Smooth muscle cell (in vitro differentiated cells): ENCODE results near the gene BSN. TPM values are rescaled to one million over a fixed set of nuclear protein-coding genes. Genes with fewer than 3 reads are reported as not detected.

ENCODE experiments used
- DNase-seq: peaks from one replicate; lab custom pipeline; 2025; ENCODE audit not compliant: unreplicated experiment; lab: John Stamatoyannopoulos, UW
- H2AFZ ChIP-seq: fragments of 200-600 bp; sonication (generic); 2 replicates; pipeline ENCODE4 v1.6.0; 2016; ENCODE audit warnings: antibody characterized with exemption, low read depth, mild to moderate bottlenecking
- H3F3A ChIP-seq: fragments of 200-600 bp; sonication (generic); 2 replicates; pipeline ENCODE4 v1.6.0; 2017; ENCODE audit warnings: antibody characterized with exemption, low read depth
- H3K27ac ChIP-seq: fragments of 200-600 bp; sonication (generic); 2 replicates; pipeline ENCODE4 v1.5.1; 2016; ENCODE audit warnings: low read depth, mild to moderate bottlenecking
- H3K27me3 ChIP-seq: fragments of 200-600 bp; sonication (generic); 2 replicates; pipeline ENCODE4 v1.6.1; 2016; ENCODE audit warnings: low read depth, mild to moderate bottlenecking
- H3K36me3 ChIP-seq: fragments of 200-600 bp; sonication (generic); 2 replicates; pipeline ENCODE4 v1.5.1; 2016; ENCODE audit warnings: low read depth
- H3K4me1 ChIP-seq: fragments of 200-600 bp; sonication (generic); 2 replicates; pipeline ENCODE4 v1.5.1; 2016; ENCODE audit warnings: low read depth
- H3K4me2 ChIP-seq: fragments of 200-600 bp; sonication (generic); 2 replicates; pipeline ENCODE4 v1.6.0; 2016; ENCODE audit warnings: mild to moderate bottlenecking
- H3K4me3 ChIP-seq: fragments of 200-600 bp; sonication (generic); 2 replicates; pipeline ENCODE4 v1.5.1; 2016; ENCODE audit warnings: mild to moderate bottlenecking
- H3K79me2 ChIP-seq: fragments of 200-600 bp; sonication (generic); 2 replicates; pipeline ENCODE4 v1.6.0; 2016; ENCODE audit warnings: low read depth, mild to moderate bottlenecking
- H3K9ac ChIP-seq: fragments of 200-600 bp; sonication (generic); 2 replicates; pipeline ENCODE4 v1.6.0; 2016; ENCODE audit warnings: low read depth
- H3K9me3 ChIP-seq: fragments of 200-600 bp; sonication (generic); replicated peaks from 2 replicates; pipeline ENCODE4 v1.5.1; 2016; ENCODE audit warnings: low read depth
- H4K20me1 ChIP-seq: fragments of 200-600 bp; sonication (generic); 2 replicates; pipeline ENCODE4 v1.6.0; 2016; ENCODE audit warnings: low read depth
- CTCF ChIP-seq: fragments of 200-600 bp; sonication (generic); IDR thresholded peaks from 2 replicates; pipeline ENCODE4 v1.5.1; 2017; ENCODE audit warnings: borderline replicate concordance, mild to moderate bottlenecking, antibody characterized with exemption; ENCODE audit not compliant: insufficient read depth, poor library complexity, severe bottlenecking
- WGBS: methylation state at CpG from one replicate; pipeline ENCODE4 v1.1.7; 2016; ENCODE audit warnings: low lambda C conversion rate; 5-methylcytosine and 5-hydroxymethylcytosine counted together
- polyA plus RNA-seq: library from polyadenylated mRNA; unstranded; fragments of >200 nt; fragmentation: Nextera tagmentation; extraction: Ambion mirVana; gene quantifications from 2 replicates; pipeline ENCODE4 v1.2.1, GENCODE V29; 2016
- total RNA-seq: library from RNA; depleted of rRNA; stranded (reverse); fragments of >200 nt; gene quantifications from 2 replicates; pipeline ENCODE4 v1.2.3, GENCODE V29; 2014

BSN gene
- total and polyA plus RNA-seq, 2 experiments from 2014 or later = under 0.01 to 0.07 TPM

- Histone ChIP-seq H4K20me1 (no peaks in the 10 kb centered on the region), H3K36me3 (no peaks in the 10 kb centered on the region), H3K27ac (no peak overlapping the region), H3K27me3 (no peaks in the 10 kb centered on the region), H3K9me3 (no peaks in the 10 kb centered on the region), H3K9ac (no peak overlapping the region), H2AFZ (no peak overlapping the region), H3K4me1 (no peaks in the 10 kb centered on the region), H3K79me2 (no peaks in the 10 kb centered on the region), H3K4me3 (no peak overlapping the region), H3F3A (no peaks in the 10 kb centered on the region), H3K4me2 (no peak overlapping the region)
- 91% methylated on average over 5 of the region's 5 CpGs for WGBS
- DNase-seq = no peak
- TF ChIP-seq CTCF = no peak
Observed at GRCh38 chr3:49627634-49628033, 73.4 kb downstream of the BSN start.

- Histone ChIP-seq H3K27me3 (no peaks in the 10 kb centered on the region), H3K9me3 (no peaks in the 10 kb centered on the region), H4K20me1 (no peaks in the 10 kb centered on the region), H3K4me1 (no peaks in the 10 kb centered on the region), H3K36me3 (no peaks in the 10 kb centered on the region), H3F3A (no peaks in the 10 kb centered on the region), H3K4me2 (no peak overlapping the region), H3K79me2 (no peaks in the 10 kb centered on the region), H3K4me3 (no peak overlapping the region), H2AFZ (no peak overlapping the region), H3K27ac (no peak overlapping the region), H3K9ac (no peak overlapping the region)
- TF ChIP-seq CTCF = no peak
- WGBS = 92% methylated on average over 2 of the region's 2 CpGs
- DNase-seq = no peak
Observed at GRCh38 chr3:49628249-49628648, 74.0 kb downstream of the BSN start.

GRCh38 chr3:49629451-49629850 is 75.2 kb downstream of the BSN start:
- H3K9ac ChIP-seq = no peak overlapping the region
- no peak overlapping the region for H3K4me3 ChIP-seq
- H4K20me1 ChIP-seq = no peaks in the 10 kb centered on the region
- H3K36me3 ChIP-seq = no peaks in the 10 kb centered on the region
- DNase-seq = no peak
- 78% methylated on average over 4 of the region's 4 CpGs for WGBS
- H3K27ac ChIP-seq = no peak overlapping the region
- H3F3A ChIP-seq = no peaks in the 10 kb centered on the region
- no peaks in the 10 kb centered on the region for H3K4me1 ChIP-seq
- no peak for TF ChIP-seq CTCF
- H3K79me2 ChIP-seq = no peaks in the 10 kb centered on the region
- H3K9me3 ChIP-seq = no peaks in the 10 kb centered on the region
- no peaks in the 10 kb centered on the region for H3K27me3 ChIP-seq
- H2AFZ ChIP-seq = no peak overlapping the region
- no peak overlapping the region for H3K4me2 ChIP-seq

- WGBS = 79% methylated on average over 6 of the region's 6 CpGs
- H3K9ac ChIP-seq = no peak overlapping the region
- no peak overlapping the region for H3K4me2 ChIP-seq
- no peak overlapping the region for H3K4me3 ChIP-seq
- no peaks in the 10 kb centered on the region for H3K27me3 ChIP-seq
- H3K27ac ChIP-seq = no peak overlapping the region
- no peaks in the 10 kb centered on the region for H3K9me3 ChIP-seq
- H3K79me2 ChIP-seq = no peaks in the 10 kb centered on the region
- no peak for TF ChIP-seq CTCF
- no peaks in the 10 kb centered on the region for H3F3A ChIP-seq
- no peaks in the 10 kb centered on the region for H4K20me1 ChIP-seq
- H3K36me3 ChIP-seq = no peaks in the 10 kb centered on the region
- no peak for DNase-seq
- H3K4me1 ChIP-seq = no peaks in the 10 kb centered on the region
- H2AFZ ChIP-seq = no peak overlapping the region
Observed at GRCh38 chr3:49629866-49630265, 75.6 kb downstream of the BSN start.
